GM18858 (cell line): Measurements from ENCODE around the gene CDK14.

ENCODE experiments used
- ATAC-seq: cut with Tn5 transposase; IDR thresholded peaks from one replicate; pipeline ENCODE4 v1.9.1; 2021; ENCODE audit not compliant: unreplicated experiment

The CDK14 gene

GRCh38 chr7:90835861-90836260, 239.7 kb downstream of the CDK14 start:
- no peak for ATAC-seq

GRCh38 chr7:90836937-90837336, 240.8 kb downstream of the CDK14 start:
- ATAC-seq: no peak

- ATAC-seq: no peak
These were observed 242.7 kb downstream of the CDK14 start for GRCh38 chr7:90838799-90839198.

- ATAC-seq: no peak
These were observed 243.2 kb downstream of the CDK14 start for GRCh38 chr7:90839316-90839715.

- ATAC-seq: no peak
These were observed 243.7 kb downstream of the CDK14 start for GRCh38 chr7:90839727-90840291.

GRCh38 chr7:90841759-90842429, 245.8 kb downstream of the CDK14 start:
- no peak for ATAC-seq

- no peak for ATAC-seq
These were observed 246.3 kb downstream of the CDK14 start for GRCh38 chr7:90842430-90842788.

- ATAC-seq: no peak
These were observed 247.4 kb downstream of the CDK14 start for GRCh38 chr7:90843472-90843871.

GRCh38 chr7:90844421-90844820, 248.3 kb downstream of the CDK14 start:
- ATAC-seq: no peak

GRCh38 chr7:90846192-90846591, 250.1 kb downstream of the CDK14 start:
- no peak for ATAC-seq

GRCh38 chr7:90850066-90850465, 253.9 kb downstream of the CDK14 start:
- ATAC-seq: no peak

- no peak for ATAC-seq
These were observed 254.3 kb downstream of the CDK14 start for GRCh38 chr7:90850471-90850870.

- ATAC-seq: peak; percentile 61
These were observed 257.1 kb downstream of the CDK14 start for GRCh38 chr7:90853205-90853604.

- ATAC-seq: peak; percentile 48
These were observed 260.4 kb downstream of the CDK14 start for GRCh38 chr7:90856351-90857070.

- ATAC-seq: no peak
These were observed 261.5 kb downstream of the CDK14 start for GRCh38 chr7:90857603-90858002.

- ATAC-seq: no peak
These were observed 262.4 kb downstream of the CDK14 start for GRCh38 chr7:90858546-90858945.

- no peak for ATAC-seq
These were observed 263.4 kb downstream of the CDK14 start for GRCh38 chr7:90859521-90859920.

- no peak for ATAC-seq
These were observed 268.0 kb downstream of the CDK14 start for GRCh38 chr7:90864088-90864487.

GRCh38 chr7:90869335-90869734, 273.2 kb downstream of the CDK14 start:
- ATAC-seq: no peak

- no peak for ATAC-seq
These were observed 280.6 kb downstream of the CDK14 start for GRCh38 chr7:90876701-90877100.

GRCh38 chr7:90877201-90877600, 281.1 kb downstream of the CDK14 start:
- peak; percentile 78 for ATAC-seq

- no peak for ATAC-seq
These were observed 283.8 kb downstream of the CDK14 start for GRCh38 chr7:90879924-90880323.
